Stimulated activated CD8-positive, alpha-beta memory T cell treated with anti-CD3 and anti-CD28 coated beads, Interleukin-2, amount 100 ng/mL, for 1 hour (primary cell): Measurements from ENCODE around the gene TMEM37.

Experiments
- DNase-seq, 2 donors: peaks; one replicate each; pipeline ENCODE4 v3.0.0-alpha.2; 2020; ENCODE audit warnings: low read depth in 2 of 2

The TMEM37 gene

GRCh38 chr2:119455066-119455718 lies 23.5 kb downstream of the TMEM37 start:
- DNase-seq: no peak

GRCh38 chr2:119460076-119460475 lies 28.4 kb downstream of the TMEM37 start:
- DNase-seq: no peak

GRCh38 chr2:119461811-119462210 lies 30.2 kb downstream of the TMEM37 start:
- DNase-seq: no peak

DNA sequence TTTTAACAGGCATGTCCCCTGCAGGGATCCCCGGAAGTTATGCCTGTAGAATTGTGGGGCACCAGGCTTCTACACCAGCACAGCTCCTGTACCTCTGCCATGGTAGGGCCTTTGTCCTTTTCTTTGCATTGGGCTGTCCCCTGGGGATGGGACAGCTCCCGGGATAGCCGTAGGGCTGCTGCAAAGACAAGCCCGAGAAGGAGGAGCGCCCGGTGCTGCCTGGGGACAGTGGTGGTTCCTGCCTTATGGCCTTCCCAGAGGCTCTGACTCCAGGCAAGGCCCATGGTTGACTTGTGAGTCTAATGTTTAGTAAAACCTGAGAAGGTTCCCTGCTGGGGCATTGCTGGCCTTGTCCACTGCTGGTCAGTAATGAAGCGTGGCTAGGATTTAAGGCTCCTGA lies 30.9 kb downstream of the TMEM37 start:
- no peak for DNase-seq

DNA sequence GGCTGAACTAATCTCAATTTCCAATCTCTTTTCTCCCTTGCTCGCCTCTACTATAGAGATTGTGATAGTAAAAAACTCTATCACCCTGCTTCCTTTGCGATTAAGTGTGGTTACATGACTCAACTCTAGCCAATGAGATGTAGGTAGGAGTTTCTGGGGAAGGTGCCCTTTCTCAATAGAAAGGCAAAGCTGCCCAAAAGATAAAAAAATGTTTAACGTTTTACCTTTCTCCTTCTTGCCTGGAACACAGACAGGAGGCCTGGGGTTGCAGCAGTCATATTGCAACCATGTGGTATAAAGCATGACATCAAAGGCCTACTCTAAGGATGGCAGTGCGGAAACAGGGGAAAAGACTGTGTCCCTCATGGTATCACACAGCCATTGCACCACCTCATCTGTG lies 31.5 kb downstream of the TMEM37 start:
- DNase-seq: no peak

- DNase-seq: no peak
Observed at GRCh38 chr2:119463990-119464389, 32.3 kb downstream of the TMEM37 start.

DNA sequence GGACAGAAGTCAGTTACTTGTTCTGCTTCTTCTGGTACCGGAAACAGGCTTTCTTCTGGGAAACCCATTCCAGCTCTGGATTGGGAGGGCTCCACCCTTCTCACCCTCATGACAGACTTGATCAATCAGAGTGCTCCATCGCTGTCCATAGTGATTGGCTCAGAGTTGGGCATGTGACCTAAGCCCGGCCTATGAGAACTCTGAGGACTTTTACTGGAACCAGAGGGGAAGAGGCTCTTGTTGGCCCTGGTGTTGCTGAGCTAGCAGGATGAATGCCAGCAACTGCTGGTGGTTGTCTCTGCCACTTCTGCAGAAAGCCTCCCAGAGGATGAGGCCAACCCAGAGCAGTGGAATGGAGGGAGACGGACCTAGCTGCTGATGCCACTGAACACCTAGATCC lies 33.3 kb downstream of the TMEM37 start:
- no peak for DNase-seq

- DNase-seq: no peak
Observed at GRCh38 chr2:119465687-119466086, 34.0 kb downstream of the TMEM37 start.

- no peak for DNase-seq
Observed at GRCh38 chr2:119466373-119466772, 34.7 kb downstream of the TMEM37 start.

- DNase-seq: no peak
Observed at GRCh38 chr2:119468154-119468955, 36.7 kb downstream of the TMEM37 start.

DNA sequence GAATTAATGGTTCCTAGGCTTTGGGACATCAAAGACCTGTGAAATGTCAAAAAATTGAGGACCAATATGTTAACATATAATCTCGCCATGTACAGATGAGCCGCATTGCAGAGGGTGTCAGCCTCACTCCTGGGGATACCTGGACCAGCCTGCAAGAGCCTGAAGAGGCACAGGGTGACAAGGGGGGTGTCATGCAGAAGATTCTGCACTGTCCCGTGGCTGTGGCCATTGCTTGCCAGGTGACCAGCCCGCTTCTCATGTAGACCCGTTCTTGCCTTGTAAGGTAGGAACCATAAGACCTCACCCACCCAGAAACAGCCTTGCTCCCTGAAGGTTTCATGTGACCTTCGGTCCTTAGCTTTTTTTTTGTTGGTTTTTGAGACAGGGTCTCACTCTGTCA lies 37.5 kb downstream of the TMEM37 start:
- no peak for DNase-seq

DNA sequence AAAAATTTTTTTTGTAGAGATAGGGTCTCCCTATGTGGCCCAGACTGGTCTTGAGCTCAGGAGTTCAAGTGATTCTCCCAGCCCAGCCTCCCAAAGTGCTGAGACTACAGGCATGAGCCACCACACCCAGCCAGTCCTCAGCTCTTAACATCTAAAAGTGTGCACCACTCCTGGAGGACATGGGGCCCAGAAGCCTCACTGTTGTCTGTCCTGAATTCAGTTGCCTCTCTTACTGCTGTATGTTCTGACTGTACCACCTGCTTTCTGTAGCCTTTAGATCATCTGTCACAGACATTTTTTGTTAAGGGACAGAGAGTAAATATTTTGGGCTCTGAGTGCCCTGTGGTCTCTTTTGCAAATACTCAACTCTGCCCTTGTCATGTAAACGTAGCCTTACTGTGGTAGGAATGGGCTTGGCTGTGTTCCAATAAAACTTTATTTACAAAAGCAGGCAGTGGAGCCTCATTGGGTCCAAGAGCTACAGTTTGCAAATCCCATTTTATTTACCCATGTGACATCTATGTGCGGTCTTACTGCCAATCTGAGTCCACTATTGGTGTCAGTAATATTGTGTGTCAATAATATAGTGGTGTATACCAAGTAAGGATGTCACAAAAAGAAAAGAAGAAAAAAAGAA lies 38.1 kb downstream of the TMEM37 start:
- DNase-seq: no peak

DNA sequence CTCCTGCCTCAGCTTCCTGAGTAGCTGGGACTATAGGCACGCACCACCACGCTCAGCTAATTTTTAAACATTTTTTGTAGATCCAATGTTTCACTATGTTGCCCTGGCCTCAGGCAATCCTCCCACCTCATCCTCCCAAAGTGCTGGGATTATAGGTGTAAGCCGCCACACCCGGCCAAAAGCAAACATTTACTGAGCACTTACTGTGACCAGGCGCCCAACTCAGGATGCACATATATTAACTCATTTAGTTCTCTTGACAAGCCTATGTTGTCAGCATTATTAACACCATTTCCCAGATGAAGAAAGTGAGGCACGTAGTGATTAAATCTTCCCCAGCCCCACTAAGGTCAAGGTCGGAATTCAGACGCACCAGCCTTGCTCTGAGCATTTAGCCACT lies 41.1 kb downstream of the TMEM37 start:
- DNase-seq: no peak

DNA sequence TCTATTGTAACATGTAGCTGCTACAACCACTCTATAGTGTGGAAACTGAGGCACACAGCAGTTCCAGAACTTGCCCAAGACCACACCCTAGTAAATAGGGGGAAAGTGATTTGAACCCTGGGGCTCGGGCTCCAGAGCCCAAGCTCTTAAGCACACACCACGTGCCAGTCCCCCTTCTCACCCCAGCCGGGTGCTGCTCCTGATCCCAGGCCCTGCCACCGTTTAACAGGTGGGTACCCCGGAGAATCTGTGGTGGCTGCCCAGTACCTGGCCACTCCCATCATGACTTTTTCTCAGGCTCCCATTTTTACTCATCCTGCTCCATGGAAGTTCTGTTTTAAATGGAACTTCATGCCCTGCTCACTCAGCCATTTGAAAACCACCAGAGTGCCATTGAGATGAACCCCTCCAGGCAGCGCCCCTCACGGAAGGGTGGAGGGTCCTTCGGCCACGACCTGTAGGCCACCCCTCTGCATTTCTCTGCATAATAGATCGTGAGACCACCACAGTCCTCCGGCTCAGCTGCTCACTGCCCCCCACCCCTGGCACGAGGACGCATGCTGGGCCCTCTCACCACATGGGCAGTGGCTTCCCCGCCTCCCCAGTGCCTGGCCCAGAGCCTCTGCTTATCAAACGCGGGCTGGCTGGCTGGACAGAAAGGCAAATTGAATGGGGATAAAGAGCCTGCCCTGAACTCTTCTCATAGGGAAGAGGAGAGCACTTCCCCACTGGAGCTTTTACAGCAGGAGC lies 42.1 kb downstream of the TMEM37 start:
- no peak for DNase-seq

- DNase-seq: no peak
Observed at GRCh38 chr2:119474371-119475224, 42.9 kb downstream of the TMEM37 start.

- DNase-seq: no peak
Observed at GRCh38 chr2:119475225-119475856, 43.7 kb downstream of the TMEM37 start.

DNA sequence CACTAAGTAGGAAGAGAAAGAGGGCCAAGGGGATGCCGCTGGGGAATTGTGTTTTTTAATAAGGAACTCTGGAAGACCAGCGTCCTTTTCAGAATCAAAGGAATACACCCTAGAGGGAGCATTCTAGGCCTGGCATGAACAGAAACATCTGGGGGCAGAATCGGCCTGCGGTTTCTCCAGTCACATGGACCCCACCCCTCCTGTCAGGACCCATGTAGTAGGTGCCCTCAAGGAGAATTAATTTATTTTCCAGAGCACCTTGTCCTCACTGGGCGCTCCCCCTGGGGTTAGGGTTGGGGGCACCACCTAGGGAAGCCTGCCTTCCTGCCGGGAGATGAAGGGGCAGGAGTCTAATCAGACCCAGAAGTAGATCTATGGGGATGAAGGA lies 44.2 kb downstream of the TMEM37 start:
- DNase-seq: no peak

DNA sequence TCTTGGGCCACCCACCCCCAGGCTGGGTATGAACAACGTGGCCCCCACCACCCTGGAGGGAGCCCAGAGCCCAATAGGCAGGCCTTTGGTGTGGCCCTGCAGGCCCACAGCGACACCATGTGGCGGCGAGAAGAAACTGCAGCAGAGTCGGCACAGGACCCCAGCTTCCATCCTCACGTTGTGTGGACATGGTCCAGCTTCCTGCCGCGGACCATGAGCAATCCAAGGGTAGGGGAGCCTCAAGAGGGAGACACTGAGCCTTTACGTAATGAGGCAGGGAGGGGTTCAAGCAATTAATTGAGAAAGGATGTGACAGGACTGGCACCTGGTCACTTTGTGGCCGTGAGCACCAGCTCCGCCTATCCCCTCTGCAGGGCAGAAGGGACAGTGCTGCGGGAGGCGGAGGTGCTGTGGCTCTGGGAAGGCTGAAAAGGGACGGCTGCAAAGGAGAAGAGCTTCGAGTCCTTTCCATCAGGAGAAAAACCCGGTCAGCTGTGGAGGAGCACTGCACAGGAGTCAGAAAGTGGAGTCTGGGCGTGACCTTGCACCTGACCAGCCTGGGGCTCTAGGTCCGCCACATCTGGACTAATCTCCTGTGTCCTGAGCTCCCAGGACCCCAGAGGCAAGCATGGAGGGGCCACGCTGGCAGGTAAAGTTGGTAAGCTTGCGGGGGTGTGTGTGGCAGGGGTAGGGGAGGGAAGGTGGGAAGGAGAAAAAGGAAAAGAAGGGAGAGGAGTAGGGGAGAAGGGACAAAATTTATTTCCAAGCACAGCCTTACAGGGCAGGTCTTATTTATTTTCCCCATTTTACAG lies 44.9 kb downstream of the TMEM37 start:
- DNase-seq: no peak

- DNase-seq: no peak
Observed at GRCh38 chr2:119477113-119477505, 45.5 kb downstream of the TMEM37 start.
